ENCODE measurements around the gene BTBD17.

Gene BTBD17

GRCh38 chr17:74360899-74361229 is 804 bp downstream of the BTBD17 start:
- H3K36me3 ChIP-seq (replicated peaks in 1 of 2; ENCODE audit: control insufficient read depth in 2 of 2, insufficient read depth in 2 of 2, low read length in 2 of 2) = peaks cover 5 to 6% of the 10 kb centered on the region in 2 donors
- H3K23ac ChIP-seq (ENCODE audit: low read depth, low read length, poor library complexity) = no peak overlapping the region
- peak overlapping the region; percentile 27 for H2BK12ac ChIP-seq (ENCODE audit: low read length)
- peak overlapping the region; percentile 99 for H2BK5ac ChIP-seq (ENCODE audit: low read length)
- H2AK5ac ChIP-seq (ENCODE audit: low read depth, low read length) = peak overlapping the region; percentile 99
- peak overlapping the region; percentile 65 for H3K9ac ChIP-seq (ENCODE audit: low read depth, low read length, poor library complexity)
- H3K4me2 ChIP-seq (ENCODE audit: insufficient read depth, low read length, poor library complexity, severe bottlenecking) = peak overlapping the region; percentile 93
- peak overlapping the region; percentile 73 for H4K8ac ChIP-seq (ENCODE audit: low read depth, low read length)
- DNase-seq (ENCODE audit: low spot score) = no peak
- peak overlapping the region; percentile 10 for H3K4ac ChIP-seq (ENCODE audit: low read length)
- no peaks in the 10 kb centered on the region for H3K27me3 ChIP-seq (ENCODE audit: control insufficient read depth in 3 of 3, insufficient read depth in 3 of 3, low read depth in 1 of 3, low read length in 3 of 3)
- H2AFZ ChIP-seq (ENCODE audit: low read length) = peak overlapping the region; percentile 91
- H2BK120ac ChIP-seq (ENCODE audit: low read depth, low read length) = peak overlapping the region; percentile 83
- H3K14ac ChIP-seq (ENCODE audit: low read length) = peak overlapping the region; percentile 72
- H3K18ac ChIP-seq (ENCODE audit: low read length) = peak overlapping the region; percentile 99
- H3K4me3 ChIP-seq (ENCODE audit: low read length in 2 of 2) = peak overlapping the region; percentile 37 to 48
- H2BK15ac ChIP-seq (ENCODE audit: low read length) = peak overlapping the region; percentile 22
- peak overlapping the region; percentile 74 for H4K91ac ChIP-seq (ENCODE audit: low read depth, low read length, poor library complexity)
- peak overlapping the region; percentile 97 for H3K27ac ChIP-seq (replicated peaks; ENCODE audit: low read length)
- H3K9me3 ChIP-seq (replicated peaks in 1 of 2; ENCODE audit: control insufficient read depth in 2 of 2, insufficient read depth in 1 of 2, low read depth in 1 of 2, low read length in 2 of 2) = no peaks in the 10 kb centered on the region
- H3K79me1 ChIP-seq (ENCODE audit: low read depth, low read length) = peaks cover 2% of the 10 kb centered on the region
- no CpG with 5 or more reads among the region's 7 CpGs for WGBS, 2 donors (ENCODE audit: extremely low coverage in 2 of 2, insufficient read length in 2 of 2, insufficient replicate concordance in 1 of 2)
- H3K4me1 ChIP-seq (ENCODE audit: control insufficient read depth in 2 of 2, insufficient read depth in 1 of 2, low read depth in 1 of 2, low read length in 2 of 2) = peaks cover 21 to 30% of the 10 kb centered on the region in 2 donors

GRCh38 chr17:74359916-74360315 is 1.8 kb downstream of the BTBD17 start:
- peak overlapping the region; percentile 19 for H2BK120ac ChIP-seq (ENCODE audit: low read depth, low read length)
- no peak overlapping the region for H3K4me3 ChIP-seq (ENCODE audit: low read length in 2 of 2)
- H3K9me3 ChIP-seq (replicated peaks in 1 of 2; ENCODE audit: control insufficient read depth in 2 of 2, insufficient read depth in 1 of 2, low read depth in 1 of 2, low read length in 2 of 2) = no peaks in the 10 kb centered on the region
- H3K4ac ChIP-seq (ENCODE audit: low read length) = no peak overlapping the region
- H4K8ac ChIP-seq (ENCODE audit: low read depth, low read length) = no peak overlapping the region
- no peak overlapping the region for H2AFZ ChIP-seq (ENCODE audit: low read length)
- no peaks in the 10 kb centered on the region for H3K27me3 ChIP-seq (ENCODE audit: control insufficient read depth in 3 of 3, insufficient read depth in 3 of 3, low read depth in 1 of 3, low read length in 3 of 3)
- peak overlapping the region; percentile 62 for H2BK5ac ChIP-seq (ENCODE audit: low read length)
- H3K4me2 ChIP-seq (ENCODE audit: insufficient read depth, low read length, poor library complexity, severe bottlenecking) = no peak overlapping the region
- H2BK15ac ChIP-seq (ENCODE audit: low read length) = peak overlapping the region; percentile 22
- H3K27ac ChIP-seq (replicated peaks; ENCODE audit: low read length) = no peak overlapping the region
- H4K91ac ChIP-seq (ENCODE audit: low read depth, low read length, poor library complexity) = peak overlapping the region; percentile 31
- peak overlapping the region; percentile 48 for H2BK12ac ChIP-seq (ENCODE audit: low read length)
- WGBS, 2 donors (ENCODE audit: extremely low coverage in 2 of 2, insufficient read length in 2 of 2, insufficient replicate concordance in 1 of 2) = no CpG with 5 or more reads among the region's 22 CpGs
- H3K4me1 ChIP-seq (ENCODE audit: control insufficient read depth in 2 of 2, insufficient read depth in 1 of 2, low read depth in 1 of 2, low read length in 2 of 2) = peaks cover 21 to 30% of the 10 kb centered on the region in 2 donors
- H2AK5ac ChIP-seq (ENCODE audit: low read depth, low read length) = peak overlapping the region; percentile 12
- peaks cover 5 to 6% of the 10 kb centered on the region in 2 donors for H3K36me3 ChIP-seq (replicated peaks in 1 of 2; ENCODE audit: control insufficient read depth in 2 of 2, insufficient read depth in 2 of 2, low read length in 2 of 2)
- peak overlapping the region; percentile 73 for H3K18ac ChIP-seq (ENCODE audit: low read length)
- no peak for DNase-seq (ENCODE audit: low spot score)
- no peak overlapping the region for H3K14ac ChIP-seq (ENCODE audit: low read length)
- H3K23ac ChIP-seq (ENCODE audit: low read depth, low read length, poor library complexity) = no peak overlapping the region
- H3K9ac ChIP-seq (ENCODE audit: low read depth, low read length, poor library complexity) = peak overlapping the region; percentile 68
- H3K79me1 ChIP-seq (ENCODE audit: low read depth, low read length) = peaks cover 2% of the 10 kb centered on the region

- H4K8ac ChIP-seq (ENCODE audit: low read depth, low read length) = no peak overlapping the region
- no peak for DNase-seq (ENCODE audit: low spot score)
- H3K36me3 ChIP-seq (replicated peaks in 1 of 2; ENCODE audit: control insufficient read depth in 2 of 2, insufficient read depth in 2 of 2, low read length in 2 of 2) = peaks cover 5 to 6% of the 10 kb centered on the region in 2 donors
- H3K27me3 ChIP-seq (ENCODE audit: control insufficient read depth in 3 of 3, insufficient read depth in 3 of 3, low read depth in 1 of 3, low read length in 3 of 3) = peaks cover 0 to 4% (median 3%) of the 10 kb centered on the region in 3 experiments
- H3K18ac ChIP-seq (ENCODE audit: low read length) = no peak overlapping the region
- H3K4me1 ChIP-seq (ENCODE audit: control insufficient read depth in 2 of 2, insufficient read depth in 1 of 2, low read depth in 1 of 2, low read length in 2 of 2) = peaks cover 21 to 34% of the 10 kb centered on the region in 2 donors
- H2BK120ac ChIP-seq (ENCODE audit: low read depth, low read length) = no peak overlapping the region
- H3K9ac ChIP-seq (ENCODE audit: low read depth, low read length, poor library complexity) = no peak overlapping the region
- no peak overlapping the region for H2BK15ac ChIP-seq (ENCODE audit: low read length)
- peaks cover 2% of the 10 kb centered on the region for H3K79me1 ChIP-seq (ENCODE audit: low read depth, low read length)
- no peak overlapping the region for H3K4ac ChIP-seq (ENCODE audit: low read length)
- no peak overlapping the region for H3K4me3 ChIP-seq (ENCODE audit: low read length in 2 of 2)
- no peak overlapping the region for H4K91ac ChIP-seq (ENCODE audit: low read depth, low read length, poor library complexity)
- H2AK5ac ChIP-seq (ENCODE audit: low read depth, low read length) = no peak overlapping the region
- WGBS, 2 donors (ENCODE audit: extremely low coverage in 2 of 2, insufficient read length in 2 of 2, insufficient replicate concordance in 1 of 2) = no CpG with 5 or more reads among the region's 9 CpGs
- H3K23ac ChIP-seq (ENCODE audit: low read depth, low read length, poor library complexity) = no peak overlapping the region
- no peak overlapping the region for H3K14ac ChIP-seq (ENCODE audit: low read length)
- no peaks in the 10 kb centered on the region for H3K9me3 ChIP-seq (replicated peaks in 1 of 2; ENCODE audit: control insufficient read depth in 2 of 2, insufficient read depth in 1 of 2, low read depth in 1 of 2, low read length in 2 of 2)
- H2BK5ac ChIP-seq (ENCODE audit: low read length) = no peak overlapping the region
- no peak overlapping the region for H3K4me2 ChIP-seq (ENCODE audit: insufficient read depth, low read length, poor library complexity, severe bottlenecking)
- no peak overlapping the region for H2AFZ ChIP-seq (ENCODE audit: low read length)
- no peak overlapping the region for H3K27ac ChIP-seq (replicated peaks; ENCODE audit: low read length)
- no peak overlapping the region for H2BK12ac ChIP-seq (ENCODE audit: low read length)
These were observed 3.0 kb downstream of the BTBD17 start for GRCh38 chr17:74358697-74359096.

GRCh38 chr17:74357466-74357809 is 4.2 kb downstream of the BTBD17 start:
- no CpG with 5 or more reads among the region's 32 CpGs for WGBS, 2 donors (ENCODE audit: extremely low coverage in 2 of 2, insufficient read length in 2 of 2, insufficient replicate concordance in 1 of 2)
- Histone ChIP-seq H2BK5ac (ENCODE audit: low read length) (no peak overlapping the region), H3K4ac (ENCODE audit: low read length) (no peak overlapping the region), H3K9ac (ENCODE audit: low read depth, low read length, poor library complexity) (peak overlapping the region; percentile 30), H3K4me1 (ENCODE audit: control insufficient read depth in 2 of 2, insufficient read depth in 1 of 2, low read depth in 1 of 2, low read length in 2 of 2) (peaks cover 16 to 23% of the 10 kb centered on the region in 2 donors), H3K27ac (replicated peaks; ENCODE audit: low read length) (no peak overlapping the region), H2AK5ac (ENCODE audit: low read depth, low read length) (no peak overlapping the region), H3K9me3 (replicated peaks in 1 of 2; ENCODE audit: control insufficient read depth in 2 of 2, insufficient read depth in 1 of 2, low read depth in 1 of 2, low read length in 2 of 2) (no peaks in the 10 kb centered on the region), H3K36me3 (replicated peaks in 1 of 2; ENCODE audit: control insufficient read depth in 2 of 2, insufficient read depth in 2 of 2, low read length in 2 of 2) (peaks cover 5 to 6% of the 10 kb centered on the region in 2 donors), H3K18ac (ENCODE audit: low read length) (no peak overlapping the region), H3K23ac (ENCODE audit: low read depth, low read length, poor library complexity) (no peak overlapping the region), H4K91ac (ENCODE audit: low read depth, low read length, poor library complexity) (no peak overlapping the region), H3K27me3 (ENCODE audit: control insufficient read depth in 3 of 3, insufficient read depth in 3 of 3, low read depth in 1 of 3, low read length in 3 of 3) (peaks cover 2 to 16% (median 16%) of the 10 kb centered on the region in 3 experiments), H2BK12ac (ENCODE audit: low read length) (no peak overlapping the region), H2BK120ac (ENCODE audit: low read depth, low read length) (no peak overlapping the region), H4K8ac (ENCODE audit: low read depth, low read length) (no peak overlapping the region), H3K79me1 (ENCODE audit: low read depth, low read length) (peaks cover 2% of the 10 kb centered on the region), H2AFZ (ENCODE audit: low read length) (no peak overlapping the region), H3K4me2 (ENCODE audit: insufficient read depth, low read length, poor library complexity, severe bottlenecking) (no peak overlapping the region), H3K4me3 (ENCODE audit: low read length in 2 of 2) (no peak overlapping the region), H3K14ac (ENCODE audit: low read length) (no peak overlapping the region), H2BK15ac (ENCODE audit: low read length) (no peak overlapping the region)
- no peak for DNase-seq (ENCODE audit: low spot score)
